NCI-H146 (cell line): ENCODE data around the gene RTF1.
"Not testable (repeated sequence)": the region's sequence is repeated elsewhere in the genome, so short reads cannot be mapped to it uniquely, and the experiment has no call there.

Source experiments
- DNase-seq: peaks from one replicate; lab custom pipeline; 2025; lab: John Stamatoyannopoulos, UW

Gene RTF1

GRCh38 chr15:41416742-41417417 lies at the start of gene RTF1:
RTF1 (plus strand) TSS chr15:41417095; CDS start chr15:41417116, 21 bp downstream.
- peak; percentile 85 for DNase-seq

DNA sequence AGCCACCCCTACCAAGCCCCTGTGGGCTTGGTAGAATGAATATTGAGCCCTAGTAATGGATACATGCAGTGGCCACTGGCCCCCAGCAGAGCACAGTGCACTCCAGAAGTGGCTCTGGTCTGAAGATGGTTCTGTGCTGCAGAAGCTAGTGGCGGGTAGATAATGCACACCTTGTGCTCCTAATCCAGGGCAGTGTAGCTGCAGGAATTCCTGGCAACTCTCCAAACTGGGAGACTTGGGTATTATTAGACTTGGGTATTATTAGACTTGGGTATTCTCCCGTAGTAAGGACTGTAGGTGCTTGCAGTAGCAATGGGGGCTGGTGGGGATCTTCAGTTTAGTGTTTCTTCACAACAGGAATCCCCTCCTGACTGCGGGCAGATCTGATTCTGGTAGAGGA lies 49.5 kb upstream of the RTF1 start:
- DNase-seq = no peak

GRCh38 chr15:41377978-41378377 lies 38.9 kb upstream of the RTF1 start:
- no peak for DNase-seq

GRCh38 chr15:41383974-41384749 lies 32.7 kb upstream of the RTF1 start:
- not testable (repeated sequence) for DNase-seq

- DNase-seq = no peak
These were observed 29.2 kb upstream of the RTF1 start for GRCh38 chr15:41387646-41388045.

GRCh38 chr15:41392659-41393058 lies 24.2 kb upstream of the RTF1 start:
- DNase-seq = no peak

GRCh38 chr15:41394924-41395323 lies 22.0 kb upstream of the RTF1 start:
- no peak for DNase-seq

GRCh38 chr15:41396111-41396510 lies 20.8 kb upstream of the RTF1 start:
- DNase-seq = no peak

- no peak for DNase-seq
These were observed 15.0 kb upstream of the RTF1 start for GRCh38 chr15:41401904-41402267.

GRCh38 chr15:41407341-41407740 lies 9.6 kb upstream of the RTF1 start:
- no peak for DNase-seq

DNA sequence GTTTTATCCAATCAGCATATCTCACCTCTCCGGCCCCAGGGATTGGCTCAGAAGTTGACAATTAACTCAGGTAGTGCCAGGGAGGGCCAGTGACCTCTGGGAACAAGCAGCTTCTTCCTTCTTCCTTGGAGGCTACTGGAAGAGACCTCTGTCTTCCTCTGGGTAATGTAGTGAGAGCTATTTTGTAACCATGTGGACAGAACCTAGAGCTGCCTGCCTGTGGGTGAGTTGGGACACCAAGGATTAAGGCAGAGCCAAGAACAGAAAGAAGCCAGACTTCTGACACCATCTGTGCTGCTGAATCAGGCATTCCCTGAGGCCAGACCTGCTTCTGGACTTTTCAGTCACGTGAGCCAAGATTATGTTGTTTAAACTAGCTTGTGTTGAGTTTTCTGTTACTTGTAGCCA lies 8.7 kb upstream of the RTF1 start:
- DNase-seq = no peak

- DNase-seq = no peak
These were observed 5.9 kb upstream of the RTF1 start for GRCh38 chr15:41411031-41411430.

- DNase-seq = no peak
These were observed 5.5 kb upstream of the RTF1 start for GRCh38 chr15:41411441-41411840.

DNA sequence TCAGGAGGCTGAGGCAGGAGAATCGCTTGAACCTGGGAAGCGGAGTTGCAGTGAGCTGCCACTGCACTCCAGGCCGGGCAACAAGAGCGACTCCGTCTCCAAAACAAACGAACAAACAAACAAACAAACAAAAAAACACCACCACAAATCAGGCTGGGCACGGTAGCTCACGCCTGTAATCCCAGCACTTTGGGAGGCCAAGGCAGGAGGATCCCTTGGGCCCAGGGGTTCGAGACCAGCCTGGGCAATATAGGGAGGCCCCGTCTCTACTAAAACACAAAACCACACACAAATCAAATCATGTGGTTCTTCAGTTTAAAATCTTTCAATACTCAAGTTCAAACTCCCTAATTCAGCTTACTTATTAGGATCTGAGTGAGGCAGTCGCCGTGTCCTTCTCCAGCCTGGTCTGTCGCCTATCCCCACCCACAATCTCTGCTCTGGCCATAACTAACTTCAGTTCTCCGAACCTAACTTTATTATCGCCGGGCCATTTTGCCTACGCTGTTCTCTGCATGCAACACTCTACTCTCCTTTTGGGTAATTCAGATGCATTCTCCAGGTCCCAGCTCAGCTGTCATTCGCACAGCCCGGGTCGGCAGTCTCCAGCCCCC lies 660 bp upstream of the RTF1 start:
- DNase-seq = no peak

DNA sequence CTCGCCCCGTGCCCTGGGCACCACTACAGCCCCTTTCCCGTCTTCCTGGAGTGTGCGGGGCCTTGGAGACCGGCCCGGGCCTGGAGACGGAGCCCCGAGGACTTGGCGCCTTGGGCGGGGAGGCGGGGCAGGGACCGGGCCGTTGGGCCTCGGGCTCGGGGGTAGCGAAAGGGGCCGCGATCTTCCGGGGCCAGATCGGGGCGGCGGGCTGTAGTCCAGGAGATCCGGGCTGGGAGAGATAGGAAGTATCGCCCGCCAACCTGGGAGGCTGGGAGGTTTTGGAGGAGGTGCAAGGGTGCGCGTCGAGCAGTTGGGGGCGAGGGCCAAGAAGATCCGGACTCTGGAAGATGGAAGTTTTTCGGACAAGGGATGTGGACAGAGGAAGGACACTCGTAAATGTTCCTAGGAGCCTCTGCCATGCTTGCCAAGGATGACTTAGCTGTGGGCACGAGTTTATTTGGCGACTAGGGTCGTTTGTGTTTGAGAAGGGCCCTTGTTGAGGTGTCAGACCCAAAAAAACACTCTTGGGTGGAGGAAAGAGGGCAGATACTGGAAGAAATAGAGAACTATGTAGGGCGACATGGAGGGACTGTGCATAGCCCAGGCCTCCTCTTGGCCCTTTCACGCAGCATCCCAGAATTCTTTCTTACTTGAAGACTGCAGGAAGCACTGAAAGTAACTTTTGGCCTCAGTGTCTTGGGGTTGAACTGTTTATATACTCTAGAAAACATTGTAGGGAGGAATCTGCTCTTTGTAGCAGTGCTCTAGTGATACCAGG lies 712 bp downstream of the RTF1 start:
- DNase-seq = no peak

- no peak for DNase-seq
These were observed 7.2 kb downstream of the RTF1 start for GRCh38 chr15:41423979-41424659.

GRCh38 chr15:41424809-41425208 lies 7.9 kb downstream of the RTF1 start:
- DNase-seq = no peak

- DNase-seq = not testable (repeated sequence)
These were observed 9.0 kb downstream of the RTF1 start for GRCh38 chr15:41425907-41426306.

- no peak for DNase-seq
These were observed 12.4 kb downstream of the RTF1 start for GRCh38 chr15:41429003-41429890.

DNA sequence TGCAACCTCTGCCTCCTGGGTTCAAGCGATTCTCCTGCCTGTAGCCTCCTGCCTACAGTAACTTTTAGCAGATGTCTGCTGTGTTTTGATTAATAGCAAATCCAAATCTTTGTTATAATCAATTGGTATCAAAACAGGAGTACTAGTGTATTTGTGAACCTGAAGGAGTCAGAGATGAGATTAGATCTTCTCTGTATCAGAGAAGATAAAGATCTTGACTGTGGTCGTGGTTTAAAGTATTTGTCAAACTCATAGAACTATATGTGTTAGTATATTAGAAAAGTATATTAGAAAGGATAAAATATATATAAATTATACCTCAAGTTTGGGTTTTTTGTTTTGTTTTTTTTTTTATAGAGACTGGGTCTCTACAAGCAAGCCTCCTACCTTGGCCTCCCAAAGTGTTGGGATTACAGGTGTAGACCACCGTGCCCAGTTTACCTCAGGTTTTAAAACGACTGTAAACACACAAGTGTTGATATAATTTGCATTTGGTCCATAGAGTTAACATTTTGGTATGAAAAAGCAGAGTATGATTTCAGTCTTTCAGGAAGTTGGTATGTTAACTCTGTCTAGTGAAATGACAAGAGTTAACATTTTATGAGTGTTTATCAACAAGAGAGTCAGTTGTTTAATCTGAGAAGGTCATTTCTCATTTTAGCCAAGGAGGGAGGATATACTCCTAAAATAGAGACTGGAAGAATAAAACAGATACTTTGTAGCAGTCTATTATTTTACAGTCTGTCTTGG lies 18.3 kb downstream of the RTF1 start:
- no peak for DNase-seq
